CD4-positive, CD25-positive, alpha-beta regulatory T cell (primary cell): ENCODE measurements around the gene DDA1. TPM values are rescaled to one million over a fixed set of nuclear protein-coding genes. Genes with fewer than 3 reads are reported as not detected.
"Not testable (repeated sequence)": the region's sequence is repeated elsewhere in the genome, so short reads cannot be mapped to it uniquely, and the experiment has no call there.

ENCODE experiments used
- ATAC-seq, 2 donors: fragments of 150-1000 bp; cut with Tn5 transposase; one replicate each; pipeline ENCODE4 v1.10.0; 2021; ENCODE audit warnings: low read depth in 2 of 2, moderate number of reproducible peaks in 2 of 2, moderate library complexity in 1 of 2
- DNase-seq, 3 donors: peaks; one replicate each; pipeline versions ENCODE4 v3.0.0 to v3.0.0-alpha.2; 2012 to 2022; ENCODE audit warnings: mixed read lengths in 1 of 3
- H3K27ac ChIP-seq: one replicate; pipeline ENCODE4 v1.7.0; 2013; ENCODE audit warnings: mild to moderate bottlenecking, low read length; ENCODE audit not compliant: insufficient read depth, poor library complexity, severe bottlenecking
- H3K27me3 ChIP-seq: one replicate; pipeline ENCODE4 v1.7.0; 2013; ENCODE audit warnings: low read length; ENCODE audit not compliant: control insufficient read depth, insufficient read depth
- H3K36me3 ChIP-seq: one replicate; pipeline ENCODE4 v1.7.0; 2013; ENCODE audit warnings: mild to moderate bottlenecking, low read length, moderate library complexity; ENCODE audit not compliant: control insufficient read depth, insufficient read depth
- H3K4me1 ChIP-seq: 2 replicates; pipeline ENCODE4 v1.7.0; 2013; ENCODE audit warnings: mild to moderate bottlenecking, low read length; ENCODE audit not compliant: insufficient read depth, control insufficient read depth, poor library complexity, severe bottlenecking
- H3K4me3 ChIP-seq: one replicate; pipeline ENCODE4 v1.7.0; 2013; ENCODE audit warnings: low read depth, mild to moderate bottlenecking, low read length, moderate library complexity
- H3K9me3 ChIP-seq, 2 experiments: 1 replicate in 1 of 2; 2 replicates in 1 of 2; pipeline ENCODE4 v1.7.0; 2013; ENCODE audit warnings: low read length in 2 of 2, mild to moderate bottlenecking in 1 of 2, moderate library complexity in 1 of 2; ENCODE audit not compliant: control insufficient read depth in 2 of 2
- H3K27ac Mint-ChIP-seq, 3 donors: one replicate each; pipeline ENCODE4 v1.8.0; 2020 to 2022; ENCODE audit warnings: mild to moderate bottlenecking in 3 of 3, mixed read lengths in 3 of 3, moderate library complexity in 2 of 3
- H3K27me3 Mint-ChIP-seq: one replicate; pipeline ENCODE4 v1.8.0; 2022; ENCODE audit warnings: mild to moderate bottlenecking, mixed read lengths
- H3K36me3 Mint-ChIP-seq: one replicate; pipeline ENCODE4 v1.8.0; 2020; ENCODE audit warnings: mixed read lengths
- H3K4me1 Mint-ChIP-seq, 4 donors: one replicate each; pipeline ENCODE4 v1.8.0; 2020 to 2022; ENCODE audit warnings: mixed read lengths in 4 of 4, mild to moderate bottlenecking in 1 of 4
- H3K4me3 Mint-ChIP-seq, 4 donors: one replicate each; pipeline ENCODE4 v1.8.0; 2020 to 2022; ENCODE audit warnings: mild to moderate bottlenecking in 4 of 4, mixed read lengths in 4 of 4, moderate library complexity in 3 of 4
- H3K9me3 Mint-ChIP-seq, 7 donors: one replicate each; pipeline ENCODE4 v1.8.0; 2020 to 2022; ENCODE audit warnings: mixed read lengths in 7 of 7, mild to moderate bottlenecking in 3 of 7, moderate library complexity in 2 of 7
- polyA plus RNA-seq, 4 donors: library from polyadenylated mRNA; unstranded; fragments of 300-500 nt; fragmentation: Illumina TruSeq; gene quantifications; one replicate each; pipeline ENCODE4 v1.2.3, GENCODE V29; 2021
- total RNA-seq: library from RNA; stranded (reverse); gene quantifications from one replicate; pipeline ENCODE4 v1.2.3, GENCODE V29; 2022

Gene DDA1
- total and polyA plus RNA-seq, 5 donors from 2014 or later = 26.7 to 43.8 (median 33.3) TPM

GRCh38 chr19:17352608-17353280 is 43.4 kb downstream of the DDA1 start:
- Mint-ChIP-seq H3K27me3 (peaks cover 22% of the 10 kb centered on the region), H3K27ac (peak overlapping the region in 1 of 3 donors; percentile 69), H3K36me3 (no peaks in the 10 kb centered on the region), H3K9me3 (peaks cover 0 to 1% (median 0%) of the 10 kb centered on the region in 7 donors), H3K4me1 (peaks cover 0 to 4% (median 0%) of the 10 kb centered on the region in 4 donors), H3K4me3 (no peak overlapping the region)
- H3K27ac ChIP-seq = no peak overlapping the region
- no peaks in the 10 kb centered on the region for H3K9me3 ChIP-seq
- no peaks in the 10 kb centered on the region for H3K36me3 ChIP-seq
- no peak for ATAC-seq
- no peaks in the 10 kb centered on the region for H3K4me1 ChIP-seq
- H3K27me3 ChIP-seq = no peaks in the 10 kb centered on the region
- DNase-seq = no peak
- H3K4me3 ChIP-seq = no peak overlapping the region

GRCh38 chr19:17353386-17353785 is 44.0 kb downstream of the DDA1 start:
- Histone ChIP-seq H3K4me3 (no peak overlapping the region), H3K27ac (no peak overlapping the region), H3K36me3 (no peaks in the 10 kb centered on the region), H3K27me3 (no peaks in the 10 kb centered on the region), H3K9me3 (no peaks in the 10 kb centered on the region), H3K4me1 (no peaks in the 10 kb centered on the region)
- H3K4me3 Mint-ChIP-seq = no peak overlapping the region
- peaks cover 0 to 1% (median 0%) of the 10 kb centered on the region in 7 donors for H3K9me3 Mint-ChIP-seq
- no peak overlapping the region for H3K27ac Mint-ChIP-seq
- H3K27me3 Mint-ChIP-seq = peaks cover 22% of the 10 kb centered on the region
- no peak for DNase-seq
- no peak for ATAC-seq
- H3K36me3 Mint-ChIP-seq = no peaks in the 10 kb centered on the region
- peaks cover 0 to 4% (median 0%) of the 10 kb centered on the region in 4 donors for H3K4me1 Mint-ChIP-seq

- Histone ChIP-seq H3K27ac (no peak overlapping the region), H3K9me3 (no peaks in the 10 kb centered on the region), H3K36me3 (no peaks in the 10 kb centered on the region), H3K4me3 (no peak overlapping the region), H3K27me3 (no peaks in the 10 kb centered on the region), H3K4me1 (no peaks in the 10 kb centered on the region)
- Mint-ChIP-seq H3K36me3 (no peaks in the 10 kb centered on the region), H3K27ac (no peak overlapping the region), H3K4me1 (no peaks in the 10 kb centered on the region), H3K4me3 (no peak overlapping the region), H3K9me3 (peaks cover 0 to 1% (median 0%) of the 10 kb centered on the region in 7 donors), H3K27me3 (peaks cover 13% of the 10 kb centered on the region)
- ATAC-seq = no peak
- DNase-seq = no peak
Measured at GRCh38 chr19:17357078-17357666, 47.8 kb downstream of the DDA1 start.

- Mint-ChIP-seq H3K36me3 (no peaks in the 10 kb centered on the region), H3K4me3 (no peak overlapping the region), H3K9me3 (peaks cover 0 to 1% (median 0%) of the 10 kb centered on the region in 7 donors), H3K27me3 (peaks cover 15% of the 10 kb centered on the region), H3K4me1 (peaks cover 0 to 2% (median 0%) of the 10 kb centered on the region in 4 donors), H3K27ac (no peak overlapping the region)
- DNase-seq (no peak), ATAC-seq (no peak)
- Histone ChIP-seq H3K9me3 (no peaks in the 10 kb centered on the region), H3K27ac (no peak overlapping the region), H3K36me3 (no peaks in the 10 kb centered on the region), H3K4me1 (no peaks in the 10 kb centered on the region), H3K4me3 (no peak overlapping the region), H3K27me3 (no peaks in the 10 kb centered on the region)
Measured at GRCh38 chr19:17357724-17358123, 48.4 kb downstream of the DDA1 start.

GRCh38 chr19:17358395-17358794 is 49.0 kb downstream of the DDA1 start:
- H3K36me3 ChIP-seq = no peaks in the 10 kb centered on the region
- H3K27me3 ChIP-seq = no peaks in the 10 kb centered on the region
- H3K4me3 Mint-ChIP-seq = no peak overlapping the region
- H3K9me3 ChIP-seq = no peaks in the 10 kb centered on the region
- peaks cover 12% of the 10 kb centered on the region for H3K27me3 Mint-ChIP-seq
- no peak overlapping the region for H3K27ac ChIP-seq
- peaks cover 0 to 1% (median 0%) of the 10 kb centered on the region in 7 donors for H3K9me3 Mint-ChIP-seq
- ATAC-seq (no peak), DNase-seq (no peak)
- no peak overlapping the region for H3K27ac Mint-ChIP-seq
- no peak overlapping the region for H3K4me3 ChIP-seq
- no peaks in the 10 kb centered on the region for H3K36me3 Mint-ChIP-seq
- H3K4me1 Mint-ChIP-seq = peaks cover 0 to 2% (median 0%) of the 10 kb centered on the region in 4 donors
- no peaks in the 10 kb centered on the region for H3K4me1 ChIP-seq

- Histone ChIP-seq H3K4me1 (no peaks in the 10 kb centered on the region), H3K9me3 (no peaks in the 10 kb centered on the region), H3K27ac (no peak overlapping the region), H3K36me3 (no peaks in the 10 kb centered on the region), H3K27me3 (no peaks in the 10 kb centered on the region), H3K4me3 (no peak overlapping the region)
- H3K27me3 Mint-ChIP-seq = peaks cover 16% of the 10 kb centered on the region
- no peak for ATAC-seq
- H3K27ac Mint-ChIP-seq = peak overlapping the region in 1 of 3 donors; percentile 29
- DNase-seq = no peak
- no peaks in the 10 kb centered on the region for H3K36me3 Mint-ChIP-seq
- no peak overlapping the region for H3K4me3 Mint-ChIP-seq
- peaks cover 0 to 1% (median 0%) of the 10 kb centered on the region in 7 donors for H3K9me3 Mint-ChIP-seq
- H3K4me1 Mint-ChIP-seq = peaks cover 0 to 2% (median 0%) of the 10 kb centered on the region in 4 donors
Measured at GRCh38 chr19:17359905-17360800, 50.8 kb downstream of the DDA1 start.

- H3K4me1 ChIP-seq, H3K27ac ChIP-seq, H3K27me3 ChIP-seq, H3K4me3 Mint-ChIP-seq, H3K4me3 ChIP-seq, ATAC-seq, DNase-seq, H3K36me3 ChIP-seq, H3K4me1 Mint-ChIP-seq, H3K36me3 Mint-ChIP-seq, H3K9me3 ChIP-seq, H3K9me3 Mint-ChIP-seq: not testable (repeated sequence)
- H3K27ac Mint-ChIP-seq = peak overlapping the region in 1 of 3 donors; percentile 37
- peaks cover 21% of the 10 kb centered on the region for H3K27me3 Mint-ChIP-seq
Measured at GRCh38 chr19:17363852-17364605, 54.7 kb downstream of the DDA1 start.
